Measurements from ENCODE around the gene CNDP1.

CNDP1 gene

GRCh38 chr18:74616494-74616893 is 82.2 kb downstream of the CNDP1 start:
- no peak overlapping the region for H3K27ac Mint-ChIP-seq
- no peak for DNase-seq
- H3K36me3 Mint-ChIP-seq (ENCODE audit: low read depth), result no peaks in the 10 kb centered on the region
- no peaks in the 10 kb centered on the region for H3K9me3 Mint-ChIP-seq
- no peak overlapping the region for H3K4me3 Mint-ChIP-seq
- no peak for TF ChIP-seq CTCF (IDR thresholded peaks at IDR 0.05)
- no peaks in the 10 kb centered on the region for H3K27me3 Mint-ChIP-seq (ENCODE audit: low read depth, poor library complexity)
- H3K4me1 Mint-ChIP-seq, result no peaks in the 10 kb centered on the region

GRCh38 chr18:74617486-74617885 is 83.2 kb downstream of the CNDP1 start:
- no peak overlapping the region for H3K27ac Mint-ChIP-seq
- H3K9me3 Mint-ChIP-seq, result no peaks in the 10 kb centered on the region
- no peak for TF ChIP-seq CTCF (IDR thresholded peaks at IDR 0.05)
- H3K27me3 Mint-ChIP-seq (ENCODE audit: low read depth, poor library complexity), result no peaks in the 10 kb centered on the region
- H3K4me3 Mint-ChIP-seq, result no peak overlapping the region
- DNase-seq, result no peak
- no peaks in the 10 kb centered on the region for H3K36me3 Mint-ChIP-seq (ENCODE audit: low read depth)
- H3K4me1 Mint-ChIP-seq, result no peaks in the 10 kb centered on the region

GRCh38 chr18:74622072-74622471 is 87.8 kb downstream of the CNDP1 start:
- no peaks in the 10 kb centered on the region for H3K36me3 Mint-ChIP-seq (ENCODE audit: low read depth)
- H3K27me3 Mint-ChIP-seq (ENCODE audit: low read depth, poor library complexity), result no peaks in the 10 kb centered on the region
- H3K4me3 Mint-ChIP-seq, result no peak overlapping the region
- no peak for TF ChIP-seq CTCF (IDR thresholded peaks at IDR 0.05)
- peaks cover 8% of the 10 kb centered on the region for H3K4me1 Mint-ChIP-seq
- H3K9me3 Mint-ChIP-seq, result no peaks in the 10 kb centered on the region
- H3K27ac Mint-ChIP-seq, result no peak overlapping the region
- DNase-seq, result no peak

- no peak for TF ChIP-seq CTCF (IDR thresholded peaks at IDR 0.05)
- H3K27ac Mint-ChIP-seq, result no peak overlapping the region
- peaks cover 11% of the 10 kb centered on the region for H3K4me1 Mint-ChIP-seq
- H3K27me3 Mint-ChIP-seq (ENCODE audit: low read depth, poor library complexity), result no peaks in the 10 kb centered on the region
- no peak for DNase-seq
- no peaks in the 10 kb centered on the region for H3K9me3 Mint-ChIP-seq
- H3K36me3 Mint-ChIP-seq (ENCODE audit: low read depth), result no peaks in the 10 kb centered on the region
- no peak overlapping the region for H3K4me3 Mint-ChIP-seq
Measured at GRCh38 chr18:74623047-74623816, 88.9 kb downstream of the CNDP1 start.

GRCh38 chr18:74624466-74624865 is 90.2 kb downstream of the CNDP1 start:
- Mint-ChIP-seq H3K4me3 (no peak overlapping the region), H3K27me3 (ENCODE audit: low read depth, poor library complexity) (no peaks in the 10 kb centered on the region), H3K9me3 (no peaks in the 10 kb centered on the region), H3K4me1 (peaks cover 11% of the 10 kb centered on the region), H3K36me3 (ENCODE audit: low read depth) (peaks cover 4% of the 10 kb centered on the region), H3K27ac (no peak overlapping the region)
- no peak for TF ChIP-seq CTCF (IDR thresholded peaks at IDR 0.05)
- no peak for DNase-seq

- peaks cover 4% of the 10 kb centered on the region for H3K36me3 Mint-ChIP-seq (ENCODE audit: low read depth)
- no peak for DNase-seq
- no peaks in the 10 kb centered on the region for H3K27me3 Mint-ChIP-seq (ENCODE audit: low read depth, poor library complexity)
- peaks cover 11% of the 10 kb centered on the region for H3K4me1 Mint-ChIP-seq
- H3K9me3 Mint-ChIP-seq, result no peaks in the 10 kb centered on the region
- no peak overlapping the region for H3K4me3 Mint-ChIP-seq
- H3K27ac Mint-ChIP-seq, result no peak overlapping the region
- no peak for TF ChIP-seq CTCF (IDR thresholded peaks at IDR 0.05)
Measured at GRCh38 chr18:74625157-74625556, 90.9 kb downstream of the CNDP1 start.

Measured in nephron progenitor cell (in vitro differentiated cells).